H9 (cell line): ENCODE data around the gene RAB11FIP4. TPM values are rescaled to one million over a fixed set of nuclear protein-coding genes. Genes with fewer than 3 reads are reported as not detected.
A peak's percentile ranks its signal among the peaks of the same experiment; 100 is the strongest.

Experiments
- DNase-seq: peaks from one replicate; pipeline ENCODE4 v3.0.0-alpha.2; 2017
- H2AFZ ChIP-seq: one replicate; pipeline ENCODE4 v1.6.1; 2013; ENCODE audit warnings: mild to moderate bottlenecking, low read length, control low read depth, moderate library complexity
- H2AK5ac ChIP-seq: 2 replicates; pipeline ENCODE4 v1.6.1; 2013; ENCODE audit warnings: low read length, control low read depth, mixed read lengths; ENCODE audit not compliant: insufficient read length
- H2BK120ac ChIP-seq: one replicate; pipeline ENCODE4 v1.6.1; 2013; ENCODE audit warnings: low read depth, mild to moderate bottlenecking, low read length, control low read depth, inconsistent platforms; ENCODE audit not compliant: poor library complexity, severe bottlenecking
- H2BK12ac ChIP-seq: 2 replicates; pipeline ENCODE4 v1.6.1; 2013; ENCODE audit warnings: low read length, control low read depth, mixed read lengths, low read depth; ENCODE audit not compliant: insufficient read length
- H2BK15ac ChIP-seq: 2 replicates; pipeline ENCODE4 v1.6.1; 2013; ENCODE audit warnings: low read depth, low read length, control low read depth
- H2BK20ac ChIP-seq: one replicate; pipeline ENCODE4 v1.6.1; 2013; ENCODE audit warnings: low read depth, mild to moderate bottlenecking, low read length, control low read depth, inconsistent platforms; ENCODE audit not compliant: poor library complexity, severe bottlenecking
- H2BK5ac ChIP-seq: 2 replicates; pipeline ENCODE4 v1.6.1; 2013; ENCODE audit warnings: low read length, control low read depth, mixed read lengths; ENCODE audit not compliant: insufficient read length
- H3K14ac ChIP-seq: 2 replicates; pipeline ENCODE4 v1.6.1; 2013; ENCODE audit warnings: low read length, control low read depth; ENCODE audit not compliant: insufficient read depth
- H3K18ac ChIP-seq: 2 replicates; pipeline ENCODE4 v1.6.1; 2013; ENCODE audit warnings: low read depth, mild to moderate bottlenecking, mixed read lengths, low read length, control low read depth; ENCODE audit not compliant: insufficient read length
- H3K23ac ChIP-seq: 2 replicates; pipeline ENCODE4 v1.6.1; 2013; ENCODE audit warnings: low read length, control low read depth, mixed read lengths, low read depth; ENCODE audit not compliant: insufficient read length
- H3K23me2 ChIP-seq: 2 replicates; pipeline ENCODE4 v1.6.1; 2013; ENCODE audit warnings: low read depth, mild to moderate bottlenecking, mixed read lengths, low read length, control low read depth; ENCODE audit not compliant: insufficient read length, poor library complexity, severe bottlenecking
- H3K27ac ChIP-seq: 2 replicates; pipeline ENCODE4 v1.5.1; 2013; ENCODE audit warnings: low read length, control low read depth, mixed read lengths, low read depth; ENCODE audit not compliant: insufficient read length
- H3K27me3 ChIP-seq: 2 replicates; pipeline ENCODE4 v1.6.1; 2013; ENCODE audit warnings: low read length, control low read depth, inconsistent platforms; ENCODE audit not compliant: insufficient read depth
- H3K4ac ChIP-seq: 2 replicates; pipeline ENCODE4 v1.6.1; 2013; ENCODE audit warnings: low read depth, mild to moderate bottlenecking, control low read depth, inconsistent platforms, low read length, moderate library complexity
- H3K4me1 ChIP-seq: 2 replicates; pipeline ENCODE4 v1.6.1; 2013; ENCODE audit warnings: low read length, control low read depth, inconsistent platforms; ENCODE audit not compliant: insufficient read depth
- H3K4me2 ChIP-seq: 2 replicates; pipeline ENCODE4 v1.6.1; 2013; ENCODE audit warnings: low read length, control low read depth, mixed read lengths; ENCODE audit not compliant: insufficient read length, insufficient read depth
- H3K56ac ChIP-seq: 2 replicates; pipeline ENCODE4 v1.6.1; 2013; ENCODE audit warnings: low read depth, mild to moderate bottlenecking, mixed read lengths, low read length, control low read depth; ENCODE audit not compliant: insufficient read length
- H3K79me1 ChIP-seq: 2 replicates; pipeline ENCODE4 v1.6.1; 2013; ENCODE audit warnings: low read depth, mild to moderate bottlenecking, moderate library complexity, low read length, control low read depth, inconsistent platforms; ENCODE audit not compliant: insufficient read depth, poor library complexity, severe bottlenecking
- H3K79me2 ChIP-seq: 2 replicates; pipeline ENCODE4 v1.6.1; 2013; ENCODE audit warnings: low read length, control low read depth, inconsistent platforms; ENCODE audit not compliant: insufficient read depth
- H3K9ac ChIP-seq: 2 replicates; pipeline ENCODE4 v1.6.1; 2013; ENCODE audit warnings: low read length, control low read depth, mixed read lengths; ENCODE audit not compliant: insufficient read length; ENCODE audit errors: extremely low read depth
- H3K9me3 ChIP-seq: one replicate; pipeline ENCODE4 v1.6.1; 2013; ENCODE audit warnings: low read depth, low read length, inconsistent platforms; ENCODE audit not compliant: control insufficient read depth
- H3T11ph ChIP-seq: one replicate; pipeline ENCODE4 v1.6.1; 2013; ENCODE audit warnings: mild to moderate bottlenecking, low read length, control low read depth, inconsistent platforms
- H4K20me1 ChIP-seq: one replicate; pipeline ENCODE4 v1.6.1; 2013; ENCODE audit not compliant: control insufficient read depth, insufficient read length, insufficient read depth
- H4K5ac ChIP-seq: 2 replicates; pipeline ENCODE4 v1.6.1; 2013; ENCODE audit warnings: low read depth, mild to moderate bottlenecking, mixed read lengths, low read length, control low read depth; ENCODE audit not compliant: insufficient read length
- H4K8ac ChIP-seq: replicated peaks from 2 replicates; pipeline ENCODE4 v1.6.1; 2013; ENCODE audit warnings: low read length, control low read depth, mixed read lengths, low read depth; ENCODE audit not compliant: insufficient read length
- H4K91ac ChIP-seq: 2 replicates; pipeline ENCODE4 v1.6.1; 2013; ENCODE audit warnings: low read depth, mild to moderate bottlenecking, moderate library complexity, mixed read lengths, low read length, control low read depth; ENCODE audit not compliant: insufficient read length
- H3K27ac Mint-ChIP-seq, 3 experiments: 2 replicates in 2 of 3; 3 replicates in 1 of 3; pipeline ENCODE4 v1.8.0; 2020 to 2021; ENCODE audit warnings: mixed read lengths in 3 of 3, mild to moderate bottlenecking in 1 of 3, moderate library complexity in 1 of 3
- H3K27me3 Mint-ChIP-seq: 2 replicates; pipeline ENCODE4 v1.8.0; 2021; ENCODE audit warnings: low read depth, mild to moderate bottlenecking, moderate library complexity, mixed read lengths
- H3K36me3 Mint-ChIP-seq, 3 experiments: 2 replicates in 2 of 3; 3 replicates in 1 of 3; pipeline ENCODE4 v1.8.0; 2020 to 2021; ENCODE audit warnings: low read depth in 3 of 3, mixed read lengths in 3 of 3; ENCODE audit not compliant: insufficient read depth in 1 of 3
- H3K4me1 Mint-ChIP-seq, 2 experiments: 2 replicates each; pipeline ENCODE4 v1.8.0; 2020; ENCODE audit warnings: mixed read lengths in 2 of 2
- H3K4me3 Mint-ChIP-seq, 2 experiments: 2 replicates in 1 of 2; 3 replicates in 1 of 2; pipeline ENCODE4 v1.8.0; 2020 to 2021; ENCODE audit warnings: mild to moderate bottlenecking in 2 of 2, mixed read lengths in 2 of 2, moderate library complexity in 1 of 2
- H3K9me3 Mint-ChIP-seq, 2 experiments: 2 replicates in 1 of 2; 3 replicates in 1 of 2; pipeline ENCODE4 v1.8.0; 2020; ENCODE audit warnings: mild to moderate bottlenecking in 2 of 2, mixed read lengths in 2 of 2, moderate library complexity in 1 of 2
- CTCF ChIP-seq: fragments of 200-600 bp; sonication (generic); conservative IDR thresholded peaks from 3 replicates; pipeline ENCODE4 v1.8.0; 2021; ENCODE audit warnings: antibody characterized with exemption, mild to moderate bottlenecking
- WGBS: extraction: QIAGEN DNeasy Blood & Tissue Kit; methylation state at CpG from one replicate; pipeline ENCODE4 v1.1.7; 2013; ENCODE audit warnings: missing lambda C conversion rate, low lambda C conversion rate, mixed read lengths; ENCODE audit not compliant: insufficient read length; ENCODE audit errors: extremely low coverage; 5-methylcytosine and 5-hydroxymethylcytosine counted together
- total RNA-seq: library from RNA; stranded (reverse); gene quantifications from 2 replicates; pipeline ENCODE4 v1.2.1, GENCODE V29; 2021

RAB11FIP4 gene
- total RNA-seq, 1 experiment from 2014 or later: 25.7 TPM

GRCh38 chr17:31509095-31509804 lies 117.8 kb downstream of the RAB11FIP4 start:
- no peak overlapping the region; the same call in 1 of the 2 replicates for H3K14ac ChIP-seq
- peaks cover 4% of the 10 kb centered on the region for H4K20me1 ChIP-seq
- DNase-seq: no peak
- no peaks in the 10 kb centered on the region for H3K27me3 ChIP-seq
- Mint-ChIP-seq H3K4me1 (peaks cover 11 to 22% of the 10 kb centered on the region in 2 experiments), H3K36me3 (peaks cover 0 to 5% (median 0%) of the 10 kb centered on the region in 3 experiments; a peak in 3 of 7 replicates), H3K27me3 (no peaks in the 10 kb centered on the region), H3K9me3 (no peaks in the 10 kb centered on the region), H3K4me3 (no peak overlapping the region; a peak in 1 of 5 replicates), H3K27ac (peak overlapping the region; percentile 37 to 82 (median 68); a peak in 5 of 7 replicates)
- H3K23ac ChIP-seq: no peak overlapping the region
- H3K79me1 ChIP-seq: peaks cover 5% of the 10 kb centered on the region
- no peak overlapping the region for H3K56ac ChIP-seq
- H3K79me2 ChIP-seq: no peaks in the 10 kb centered on the region; the same call in 1 of the 2 replicates
- H2BK120ac ChIP-seq: no peak overlapping the region
- H2BK20ac ChIP-seq: no peak overlapping the region
- no peak overlapping the region for H3K4me2 ChIP-seq
- no peak overlapping the region for H2BK15ac ChIP-seq
- no peak overlapping the region for H2AFZ ChIP-seq
- no peaks in the 10 kb centered on the region; the same call in 1 of the 2 replicates for H3K4me1 ChIP-seq
- TF ChIP-seq CTCF: no peak
- no peak overlapping the region for H4K5ac ChIP-seq
- H3K9ac ChIP-seq: no peak overlapping the region
- no peak overlapping the region for H3K27ac ChIP-seq
- no CpG with 5 or more reads among the region's 13 CpGs for WGBS
- H4K8ac ChIP-seq: no peak overlapping the region
- no peaks in the 10 kb centered on the region for H3K9me3 ChIP-seq
- no peak overlapping the region for H2BK5ac ChIP-seq
- H3K23me2 ChIP-seq: no peaks in the 10 kb centered on the region
- H3K4ac ChIP-seq: no peak overlapping the region
- no peak overlapping the region for H3K18ac ChIP-seq
- no peak overlapping the region for H4K91ac ChIP-seq
- no peak overlapping the region for H2AK5ac ChIP-seq
- no peak overlapping the region for H3T11ph ChIP-seq
- H2BK12ac ChIP-seq: no peak overlapping the region
